BJ (cell line): ENCODE data around the gene FBXW11. TPM values are rescaled to one million over a fixed set of nuclear protein-coding genes. Genes with fewer than 3 reads are reported as not detected.

Source experiments
- CTCF ChIA-PET: fragments of 350-600 bp; formaldehyde crosslinking; extraction: SDS; loops from one replicate; lab custom pipeline; 2021; ENCODE audit warnings: antibody characterized with exemption, inconsistent platforms; lab: Yijun Ruan, JAX
- POLR2A ChIA-PET: fragments of 300-600 bp; sonication (Branson Sonifier 250); formaldehyde crosslinking; extraction: SDS; loops from one replicate; lab custom pipeline; 2021; ENCODE audit warnings: antibody characterized with exemption; lab: Charles Lee
- DNase-seq: peaks from one replicate; pipeline ENCODE4 v3.0.0-alpha.2; 2011; ENCODE audit warnings: low read depth
- H3K27me3 ChIP-seq: 2 replicates; pipeline ENCODE4 v1.6.0; 2011; ENCODE audit warnings: low read length; ENCODE audit not compliant: control insufficient read depth, insufficient read depth
- H3K36me3 ChIP-seq: 2 replicates; pipeline ENCODE4 v1.5.1; 2011; ENCODE audit warnings: low read length; ENCODE audit not compliant: control insufficient read depth, insufficient read depth
- H3K4me3 ChIP-seq: 2 replicates; pipeline ENCODE4 v1.5.1; 2011; ENCODE audit warnings: low read depth, mild to moderate bottlenecking, control low read depth, low read length
- polyA plus RNA-seq: library from polyadenylated mRNA; depleted of rRNA; stranded (reverse); fragments of >200 nt; gene quantifications from 2 replicates; pipeline ENCODE4 v1.2.3, GENCODE V29; 2011
- TF ChIP-seq, protein P1 (sequence below): IDR thresholded peaks from 2 replicates; pipeline ENCODE4 v1.5.1; 2011; ENCODE audit warnings: low read depth, mild to moderate bottlenecking, control low read depth, inconsistent platforms, low read length, moderate library complexity; ENCODE audit not compliant: insufficient read depth

FBXW11 gene
- polyA plus RNA-seq, 1 experiment = 55.5 TPM

DNA sequence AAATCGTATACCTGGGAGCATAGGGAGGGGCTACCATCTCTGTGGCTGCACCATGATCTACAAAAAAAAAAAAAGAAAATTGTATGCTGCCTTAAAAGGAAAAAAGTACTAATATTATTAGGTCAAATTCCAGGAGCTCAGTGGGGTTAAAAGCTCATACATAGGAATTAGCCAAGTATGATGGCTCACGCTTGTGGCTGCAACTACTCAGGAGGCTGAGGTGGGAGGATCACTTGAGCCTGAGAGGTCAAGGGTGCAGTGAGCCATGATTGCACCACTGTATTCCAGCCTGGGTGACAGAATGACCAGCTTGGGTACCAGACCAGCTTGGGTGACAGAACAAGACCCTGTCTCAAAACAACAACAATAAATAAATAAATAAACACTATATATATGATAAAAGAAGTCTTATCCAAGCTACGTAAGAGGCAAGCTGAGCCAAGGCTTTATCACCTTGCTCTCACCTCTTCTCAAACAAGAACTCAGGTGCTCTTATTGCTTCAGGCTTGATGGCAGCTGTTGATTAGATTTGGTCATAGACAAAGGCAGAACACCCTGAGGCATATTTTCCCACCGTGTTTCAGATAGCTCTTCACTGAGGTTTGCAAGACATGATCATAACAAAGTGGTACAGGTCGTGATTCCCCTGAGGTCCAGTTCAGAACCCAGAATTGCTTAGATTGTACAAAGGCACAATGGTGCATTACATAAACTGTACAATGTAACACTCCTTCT lies 3.3 kb upstream of the FBXW11 start:
- POLR2A ChIA-PET = no interaction called here
- H3K4me3 ChIP-seq = no peak overlapping the region
- H3K36me3 ChIP-seq = no peaks in the 10 kb centered on the region
- H3K27me3 ChIP-seq = no peaks in the 10 kb centered on the region
- CTCF ChIA-PET = interaction anchor here (0.8 to 1.1 kb wide), 3 partner anchors 9 to 98 kb away, joined by 3 to 6 read pairs (median 4); no protein-coding TSS in a partner anchor
- TF ChIP-seq, protein P1, sequence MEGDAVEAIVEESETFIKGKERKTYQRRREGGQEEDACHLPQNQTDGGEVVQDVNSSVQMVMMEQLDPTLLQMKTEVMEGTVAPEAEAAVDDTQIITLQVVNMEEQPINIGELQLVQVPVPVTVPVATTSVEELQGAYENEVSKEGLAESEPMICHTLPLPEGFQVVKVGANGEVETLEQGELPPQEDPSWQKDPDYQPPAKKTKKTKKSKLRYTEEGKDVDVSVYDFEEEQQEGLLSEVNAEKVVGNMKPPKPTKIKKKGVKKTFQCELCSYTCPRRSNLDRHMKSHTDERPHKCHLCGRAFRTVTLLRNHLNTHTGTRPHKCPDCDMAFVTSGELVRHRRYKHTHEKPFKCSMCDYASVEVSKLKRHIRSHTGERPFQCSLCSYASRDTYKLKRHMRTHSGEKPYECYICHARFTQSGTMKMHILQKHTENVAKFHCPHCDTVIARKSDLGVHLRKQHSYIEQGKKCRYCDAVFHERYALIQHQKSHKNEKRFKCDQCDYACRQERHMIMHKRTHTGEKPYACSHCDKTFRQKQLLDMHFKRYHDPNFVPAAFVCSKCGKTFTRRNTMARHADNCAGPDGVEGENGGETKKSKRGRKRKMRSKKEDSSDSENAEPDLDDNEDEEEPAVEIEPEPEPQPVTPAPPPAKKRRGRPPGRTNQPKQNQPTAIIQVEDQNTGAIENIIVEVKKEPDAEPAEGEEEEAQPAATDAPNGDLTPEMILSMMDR = no peak
- no peak for DNase-seq

DNA sequence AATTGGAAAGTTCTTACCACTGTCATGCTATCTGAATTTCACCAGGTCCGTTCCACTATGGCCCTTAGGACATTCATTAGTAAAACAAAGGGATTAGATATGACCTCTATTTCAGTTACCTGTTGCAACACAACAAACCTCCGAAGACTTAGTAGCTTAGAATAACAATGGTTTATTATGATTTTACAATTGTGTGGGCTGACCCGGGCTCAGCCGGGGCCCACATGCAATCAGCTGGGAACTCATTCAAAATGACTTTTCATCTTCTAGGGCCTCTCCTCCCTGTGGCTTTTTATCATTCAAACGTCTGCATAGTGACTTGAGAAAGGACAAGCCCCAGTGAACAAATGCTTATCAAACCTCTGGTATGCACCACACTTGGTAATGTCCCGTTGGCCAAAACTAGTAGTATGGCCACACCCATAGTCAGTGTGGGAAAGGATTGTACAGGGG lies 2.3 kb upstream of the FBXW11 start:
- Histone ChIP-seq H3K4me3 (no peak overlapping the region), H3K36me3 (no peaks in the 10 kb centered on the region), H3K27me3 (no peaks in the 10 kb centered on the region)
- TF ChIP-seq, protein P1 = no peak
- POLR2A ChIA-PET = no interaction called here
- DNase-seq = no peak
- CTCF ChIA-PET = interaction anchor here (1.1 to 2.2 kb wide), 3 partner anchors 51 to 180 kb away, joined by 6 to 8 read pairs (median 6); partner anchors contain the start of gene STK10

DNA sequence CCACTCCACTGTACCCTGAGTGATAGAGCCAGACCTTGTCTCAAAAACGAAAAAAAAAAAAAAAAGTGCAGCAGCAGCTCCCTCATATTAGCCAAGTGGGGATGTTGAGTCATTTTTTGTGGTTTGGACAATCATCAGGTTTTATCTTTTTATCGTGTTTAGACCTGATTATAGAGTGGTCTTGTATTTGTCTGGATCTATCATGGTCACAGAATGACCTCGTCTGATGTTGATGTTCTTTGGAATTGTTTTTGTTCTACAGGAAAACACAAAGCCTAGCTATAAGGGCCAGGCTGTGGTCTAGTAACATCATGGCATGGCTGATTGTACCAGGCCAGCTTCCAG lies 1.6 kb upstream of the FBXW11 start:
- ChIA-PET CTCF (interaction anchor here (1.4 to 2.6 kb wide), 6 partner anchors 11 to 180 kb away, joined by 4 to 22 read pairs (median 7); partner anchors contain the start of gene STK10), POLR2A (interaction anchor here (0.7 kb wide), 1 partner anchor 689 kb away, joined by 3 read pairs; no protein-coding TSS in a partner anchor)
- TF ChIP-seq, protein P1 = no peak
- no peak for DNase-seq
- Histone ChIP-seq H3K27me3 (no peaks in the 10 kb centered on the region), H3K4me3 (no peak overlapping the region), H3K36me3 (no peaks in the 10 kb centered on the region)

DNA sequence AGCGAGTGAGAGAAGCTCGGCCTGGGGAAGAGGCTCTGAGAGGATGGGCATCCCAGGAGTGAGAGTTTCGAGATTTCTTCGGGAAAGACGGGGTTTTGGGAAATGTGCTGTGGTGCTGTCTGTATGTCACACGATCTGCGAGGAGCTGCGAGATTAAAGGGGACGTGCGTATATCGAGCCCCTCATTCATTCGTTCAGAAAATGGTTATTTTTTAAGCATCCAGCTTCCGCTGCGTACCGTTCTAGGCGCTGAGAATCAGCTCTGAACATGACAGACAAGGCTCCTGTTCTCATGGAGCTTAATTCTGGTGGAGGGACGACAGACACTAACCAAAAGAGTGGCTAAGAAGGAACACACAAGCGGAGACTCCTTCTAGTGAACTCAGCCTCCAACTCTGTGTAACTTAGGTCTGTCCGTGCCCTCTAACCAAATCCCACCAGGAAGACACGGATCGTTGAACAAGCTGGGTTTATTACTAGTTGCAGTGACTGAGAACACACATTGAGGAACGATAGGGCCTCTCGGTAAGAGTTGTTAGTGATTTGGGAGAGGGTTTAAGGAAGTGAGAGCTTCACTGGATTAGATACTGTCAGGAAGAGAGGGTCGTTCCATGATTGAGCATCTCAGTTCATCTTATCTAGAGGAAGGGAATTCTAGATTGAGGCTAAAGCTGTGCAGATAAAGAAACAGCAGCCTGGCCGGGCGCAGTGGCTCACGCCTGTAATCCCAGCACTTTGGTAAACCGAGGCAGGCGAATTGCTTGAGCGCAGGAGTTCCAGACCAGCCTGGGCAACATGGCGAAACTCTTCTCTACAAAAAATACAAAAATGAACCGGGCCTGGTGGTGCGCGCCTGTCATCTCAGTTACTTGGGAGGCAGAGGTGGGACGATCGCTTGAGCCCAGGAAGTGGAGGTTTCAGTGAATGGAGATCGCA lies 1.0 kb upstream of the FBXW11 start:
- Histone ChIP-seq H3K4me3 (peak overlapping the region; percentile 88), H3K36me3 (no peaks in the 10 kb centered on the region), H3K27me3 (no peaks in the 10 kb centered on the region)
- no peak for DNase-seq
- TF ChIP-seq, protein P1 = no peak
- ChIA-PET POLR2A (interaction anchor here (0.5 to 0.7 kb wide), 2 partner anchors 52 to 690 kb away, joined by 3 read pairs; no protein-coding TSS in a partner anchor), CTCF (interaction anchor here (0.9 to 2.6 kb wide), 10 partner anchors 10 to 589 kb away, joined by 3 to 22 read pairs (median 6); partner anchors contain the start of gene STK10)
